Renal cortex interstitium (tissue), 11 donors: ENCODE results near the gene C17orf75. TPM values are rescaled to one million over a fixed set of nuclear protein-coding genes. Genes with fewer than 3 reads are reported as not detected.
A peak's percentile ranks its signal among the peaks of the same experiment; 100 is the strongest.
"Not testable (repeated sequence)": the region's sequence is repeated elsewhere in the genome, so short reads cannot be mapped to it uniquely, and the experiment has no call there.

Experiments
- DNase-seq, 11 donors: peaks; one replicate each; pipeline ENCODE4 v3.0.0-alpha.2; 2013; ENCODE audit warnings: low read depth in 9 of 11, low spot score in 4 of 11; ENCODE audit errors: extremely low read depth in 1 of 11
- polyA plus RNA-seq, 3 donors: library from polyadenylated mRNA; unstranded; fragments of 120-200 nt; gene quantifications; one replicate each; pipeline ENCODE4 v1.2.1, GENCODE V29; 2013; ENCODE audit not compliant: insufficient read length in 3 of 3

C17orf75 gene
- polyA plus RNA-seq, 3 donors = 37.2 to 49.8 (median 49.3) TPM

GRCh38 chr17:32350666-32351418 lies 8.9 kb upstream of the C17orf75 start:
- peak in 8 of 11 donors; percentile 29 to 59 (median 49) for DNase-seq

GRCh38 chr17:32349854-32350665 lies 8.1 kb upstream of the C17orf75 start, which contains the start of gene ZNF207:
ZNF207 (plus strand) TSS chr17:32350157; CDS start chr17:32350286, 129 bp downstream.
- peak; percentile 92 to 97 (median 96) for DNase-seq

- peak in 4 of 11 donors; percentile 8 to 39 (median 22) for DNase-seq
Measured at GRCh38 chr17:32349503-32349853, 7.5 kb upstream of the C17orf75 start.

- DNase-seq = no peak
Measured at GRCh38 chr17:32348483-32348800, 6.5 kb upstream of the C17orf75 start.

- no peak for DNase-seq
Measured at GRCh38 chr17:32345951-32346600, 4.1 kb upstream of the C17orf75 start.

GRCh38 chr17:32342603-32343325 lies 791 bp upstream of the C17orf75 start:
- DNase-seq = no peak

GRCh38 chr17:32341141-32341856 lies 674 bp downstream of the C17orf75 start:
- no peak for DNase-seq

GRCh38 chr17:32335687-32336086 lies 6.3 kb downstream of the C17orf75 start:
- DNase-seq = no peak

GRCh38 chr17:32335046-32335445 lies 6.9 kb downstream of the C17orf75 start:
- no peak for DNase-seq

GRCh38 chr17:32333187-32333586 lies 8.8 kb downstream of the C17orf75 start:
- DNase-seq = no peak

GRCh38 chr17:32331243-32332040 lies 10.5 kb downstream of the C17orf75 start:
- no peak for DNase-seq

- DNase-seq = no peak
Measured at GRCh38 chr17:32330147-32330546, 11.8 kb downstream of the C17orf75 start.

- no peak for DNase-seq
Measured at GRCh38 chr17:32327911-32328310, 14.1 kb downstream of the C17orf75 start.

- no peak for DNase-seq
Measured at GRCh38 chr17:32323811-32324491, 18.0 kb downstream of the C17orf75 start.

GRCh38 chr17:32323046-32323445 lies 18.9 kb downstream of the C17orf75 start:
- no peak for DNase-seq

- DNase-seq = no peak
Measured at GRCh38 chr17:32320847-32321246, 21.1 kb downstream of the C17orf75 start.

GRCh38 chr17:32320080-32320479 lies 21.9 kb downstream of the C17orf75 start:
- not testable (repeated sequence) for DNase-seq
